Ascending aorta (tissue), 2 donors: ENCODE results near the gene EDARADD. TPM values are rescaled to one million over a fixed set of nuclear protein-coding genes. Genes with fewer than 3 reads are reported as not detected.
"Not testable (repeated sequence)": the region's sequence is repeated elsewhere in the genome, so short reads cannot be mapped to it uniquely, and the experiment has no call there.

Experiments
- DNase-seq, 2 donors: peaks; one replicate each; pipeline ENCODE4 v3.0.0-alpha.2; 2019; ENCODE audit warnings: low spot score in 2 of 2
- H3K27ac ChIP-seq, 2 donors: fragments of 200-600 bp; sonication (generic); one replicate each; pipeline ENCODE4 v1.5.1; 2016 to 2017; ENCODE audit warnings: mild to moderate bottlenecking in 1 of 2
- H3K27me3 ChIP-seq: fragments of 200-600 bp; sonication (generic); one replicate; pipeline ENCODE4 v1.5.1; 2017
- H3K36me3 ChIP-seq, 2 donors: fragments of 200-600 bp; sonication (generic); one replicate each; pipeline ENCODE4 v1.5.1; 2016
- H3K4me1 ChIP-seq, 2 donors: fragments of 200-600 bp; sonication (generic); one replicate each; pipeline ENCODE4 v1.5.1; 2016 to 2017; ENCODE audit warnings: mild to moderate bottlenecking in 1 of 2
- H3K4me3 ChIP-seq, 2 donors: fragments of 200-600 bp; sonication (generic); one replicate each; pipeline ENCODE4 v1.5.1; 2016 to 2017; ENCODE audit warnings: mild to moderate bottlenecking in 1 of 2
- H3K9me3 ChIP-seq, 2 donors: fragments of 200-600 bp; sonication (generic); one replicate each; pipeline ENCODE4 v1.5.1; 2016
- intact Hi-C: fragments of 100-400 bp; cut with DNase I; formaldehyde crosslinking; loops from one replicate; pipeline ENCODE4 v1.15.1; 2023
- total RNA-seq: library from RNA; depleted of rRNA; stranded (reverse); fragments of >200 nt; gene quantifications from one replicate; pipeline ENCODE4 v1.1.0, GENCODE V29; 2016
- TF ChIP-seq, protein P1 (sequence below), 3 experiments: fragments of 200-600 bp in 2 of 3; fragments of 450-650 bp in 1 of 3; sonication (generic) in 2 of 3; IDR thresholded peaks; one replicate each; pipeline ENCODE4 v1.5.1; 2016 to 2019; ENCODE audit warnings: antibody characterized with exemption in 3 of 3, mild to moderate bottlenecking in 1 of 3, moderate library complexity in 1 of 3

Gene EDARADD
- total RNA-seq, 1 donor from 2014 or later, result not detected

DNA sequence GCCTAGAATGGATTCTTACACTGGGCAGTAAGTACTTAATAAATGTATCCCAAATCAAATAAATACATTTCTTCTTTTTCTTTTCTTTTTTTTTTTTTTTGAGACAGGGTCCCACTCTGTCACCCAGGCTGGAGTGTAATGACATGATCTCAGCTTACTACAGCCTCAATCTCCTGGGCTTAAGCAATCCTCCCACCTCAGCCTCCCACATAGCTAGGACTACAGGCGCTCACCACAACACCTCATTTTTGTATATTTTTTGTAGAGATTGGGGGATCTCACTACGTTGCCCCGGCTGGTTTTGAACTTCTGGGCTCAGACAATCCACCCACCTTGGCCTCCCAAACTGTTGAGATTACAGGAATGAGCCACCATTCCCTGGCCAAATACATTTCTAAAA is 66.0 kb downstream of the EDARADD start:
- H3K27ac ChIP-seq, result no peak overlapping the region
- no peaks in the 10 kb centered on the region for H3K36me3 ChIP-seq
- intact Hi-C loops, result no loop called here
- TF ChIP-seq, protein P1, sequence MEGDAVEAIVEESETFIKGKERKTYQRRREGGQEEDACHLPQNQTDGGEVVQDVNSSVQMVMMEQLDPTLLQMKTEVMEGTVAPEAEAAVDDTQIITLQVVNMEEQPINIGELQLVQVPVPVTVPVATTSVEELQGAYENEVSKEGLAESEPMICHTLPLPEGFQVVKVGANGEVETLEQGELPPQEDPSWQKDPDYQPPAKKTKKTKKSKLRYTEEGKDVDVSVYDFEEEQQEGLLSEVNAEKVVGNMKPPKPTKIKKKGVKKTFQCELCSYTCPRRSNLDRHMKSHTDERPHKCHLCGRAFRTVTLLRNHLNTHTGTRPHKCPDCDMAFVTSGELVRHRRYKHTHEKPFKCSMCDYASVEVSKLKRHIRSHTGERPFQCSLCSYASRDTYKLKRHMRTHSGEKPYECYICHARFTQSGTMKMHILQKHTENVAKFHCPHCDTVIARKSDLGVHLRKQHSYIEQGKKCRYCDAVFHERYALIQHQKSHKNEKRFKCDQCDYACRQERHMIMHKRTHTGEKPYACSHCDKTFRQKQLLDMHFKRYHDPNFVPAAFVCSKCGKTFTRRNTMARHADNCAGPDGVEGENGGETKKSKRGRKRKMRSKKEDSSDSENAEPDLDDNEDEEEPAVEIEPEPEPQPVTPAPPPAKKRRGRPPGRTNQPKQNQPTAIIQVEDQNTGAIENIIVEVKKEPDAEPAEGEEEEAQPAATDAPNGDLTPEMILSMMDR (IDR thresholded peaks at IDR 0.05), result no peak
- no peak for DNase-seq
- no peak overlapping the region for H3K4me3 ChIP-seq
- H3K4me1 ChIP-seq, result no peaks in the 10 kb centered on the region
- H3K27me3 ChIP-seq, result no peaks in the 10 kb centered on the region
- H3K9me3 ChIP-seq, result no peaks in the 10 kb centered on the region

DNA sequence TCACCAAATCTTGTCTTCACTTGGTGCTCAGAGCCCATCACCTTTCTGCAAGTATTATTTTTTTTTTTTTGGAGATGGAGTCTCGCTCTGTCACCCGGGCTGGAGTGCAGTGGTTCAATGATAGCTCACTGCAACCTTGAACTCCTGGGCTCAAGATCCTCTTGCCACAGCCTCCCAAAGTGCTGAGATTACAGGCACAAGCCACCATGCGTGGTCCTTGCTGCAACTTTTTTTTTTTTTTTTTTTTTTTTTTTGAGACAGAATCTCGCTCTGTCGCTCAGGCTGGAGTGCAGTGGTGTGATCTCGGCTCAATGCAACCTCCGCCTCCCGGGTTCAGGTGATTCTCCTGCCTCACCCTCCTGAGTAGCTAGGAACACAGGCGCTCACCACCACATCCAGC is 70.1 kb downstream of the EDARADD start:
- H3K27ac ChIP-seq, H3K27me3 ChIP-seq, H3K9me3 ChIP-seq, H3K4me3 ChIP-seq, H3K36me3 ChIP-seq, DNase-seq, H3K4me1 ChIP-seq, intact Hi-C loops: not testable (repeated sequence)

DNA sequence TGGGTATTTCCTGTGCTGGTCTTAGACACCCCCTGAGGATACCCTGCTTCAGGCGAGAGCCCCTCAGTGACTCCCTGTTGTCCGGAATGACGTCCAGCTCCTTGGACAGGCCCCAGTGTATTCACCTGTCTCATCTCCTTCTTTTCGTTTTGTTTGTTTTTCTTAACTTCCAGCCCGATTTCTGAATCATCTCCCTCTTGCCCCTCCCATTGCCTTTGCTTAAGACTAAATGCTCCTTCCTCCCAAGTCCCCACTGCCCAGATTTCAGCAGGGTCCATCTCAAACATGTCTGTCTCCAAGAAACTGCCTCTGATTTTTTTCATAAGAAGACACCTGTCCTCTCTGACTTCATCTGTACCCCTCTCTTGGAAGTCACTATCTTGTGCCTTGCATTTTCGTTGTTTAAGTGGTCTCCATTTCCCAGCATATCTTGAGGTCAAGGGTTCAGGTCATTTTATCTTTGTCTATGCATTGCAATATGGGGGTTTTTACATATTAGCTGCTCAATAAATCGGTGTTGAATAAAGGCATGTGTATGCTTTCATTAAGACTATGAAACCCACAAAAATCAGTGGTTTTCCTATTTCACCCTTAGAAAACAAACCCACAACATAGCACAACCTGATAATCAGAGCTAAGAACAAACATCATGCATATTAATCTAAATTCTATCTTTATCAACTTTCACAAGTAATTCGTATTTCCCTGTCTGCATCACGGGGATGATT is 71.3 kb downstream of the EDARADD start:
- Histone ChIP-seq H3K36me3 (no peaks in the 10 kb centered on the region), H3K9me3 (no peaks in the 10 kb centered on the region), H3K4me3 (no peak overlapping the region), H3K27ac (no peak overlapping the region), H3K27me3 (no peaks in the 10 kb centered on the region), H3K4me1 (no peaks in the 10 kb centered on the region)
- TF ChIP-seq, protein P1 (IDR thresholded peaks at IDR 0.05), result no peak
- no peak for DNase-seq
- intact Hi-C loops, result no loop called here

DNA sequence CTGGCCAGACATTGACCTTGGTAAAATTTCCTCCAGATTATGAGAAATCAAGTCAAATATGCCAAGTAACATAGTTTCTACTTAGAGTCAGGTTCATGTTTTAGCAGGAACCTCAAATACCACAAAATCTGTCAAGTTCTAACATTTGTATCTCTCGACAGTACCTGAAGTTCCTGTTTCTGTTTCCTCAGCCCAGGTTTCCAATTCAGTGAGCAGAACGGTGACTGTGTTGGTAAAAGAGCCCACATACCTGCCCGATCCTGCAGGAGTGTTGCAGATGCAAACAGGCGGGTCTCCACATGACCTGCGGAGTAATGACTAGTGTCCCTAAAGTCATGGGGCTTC is 71.8 kb downstream of the EDARADD start:
- TF ChIP-seq, protein P1 (IDR thresholded peaks at IDR 0.05), result no peak
- intact Hi-C loops, result no loop called here
- no peaks in the 10 kb centered on the region for H3K27me3 ChIP-seq
- no peaks in the 10 kb centered on the region for H3K4me1 ChIP-seq
- no peak overlapping the region for H3K27ac ChIP-seq
- H3K4me3 ChIP-seq, result no peak overlapping the region
- H3K9me3 ChIP-seq, result no peaks in the 10 kb centered on the region
- no peak for DNase-seq
- H3K36me3 ChIP-seq, result no peaks in the 10 kb centered on the region

DNA sequence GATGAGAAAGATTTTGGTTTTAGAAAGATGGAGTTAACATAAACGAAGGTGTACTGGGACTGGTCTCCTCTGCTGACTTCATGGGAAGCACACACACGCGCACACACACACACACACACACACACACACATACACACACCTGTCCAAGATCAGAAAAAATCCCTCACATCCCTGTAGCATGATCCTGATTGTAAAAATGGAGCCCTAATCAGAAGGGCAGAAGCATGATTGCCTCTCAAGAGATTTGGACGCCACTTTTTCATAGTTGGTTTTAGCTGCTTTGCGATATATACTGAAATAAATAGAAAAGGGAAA is 73.2 kb downstream of the EDARADD start:
- Histone ChIP-seq H3K4me1 (no peaks in the 10 kb centered on the region), H3K4me3 (no peak overlapping the region), H3K9me3 (no peaks in the 10 kb centered on the region), H3K27ac (no peak overlapping the region), H3K27me3 (no peaks in the 10 kb centered on the region), H3K36me3 (no peaks in the 10 kb centered on the region)
- no peak for DNase-seq
- TF ChIP-seq, protein P1 (IDR thresholded peaks at IDR 0.05), result no peak
- intact Hi-C loops, result no loop called here

DNA sequence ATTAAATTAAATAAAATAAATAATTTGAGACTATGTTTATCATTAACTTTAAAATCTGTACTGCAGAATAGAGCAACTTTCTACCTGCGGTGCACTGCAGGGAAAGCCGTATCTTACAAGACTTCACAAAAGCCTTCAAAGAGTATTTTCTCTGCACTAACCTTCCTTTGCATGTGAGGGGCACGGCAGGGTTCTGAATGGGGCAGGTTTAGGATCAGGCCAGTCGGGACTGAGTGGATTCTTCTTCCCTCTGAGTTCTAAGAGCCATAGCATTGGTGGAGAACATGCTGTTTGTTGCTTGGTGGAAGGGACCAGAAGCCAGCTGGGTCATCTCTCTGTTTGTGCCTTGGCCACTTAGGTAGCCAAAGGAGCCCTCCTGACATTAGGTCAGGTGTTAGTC is 74.5 kb downstream of the EDARADD start:
- no peak for DNase-seq
- Histone ChIP-seq H3K36me3 (no peaks in the 10 kb centered on the region), H3K27me3 (no peaks in the 10 kb centered on the region), H3K27ac (no peak overlapping the region), H3K9me3 (no peaks in the 10 kb centered on the region), H3K4me1 (no peaks in the 10 kb centered on the region), H3K4me3 (no peak overlapping the region)
- intact Hi-C loops, result no loop called here
- TF ChIP-seq, protein P1 (IDR thresholded peaks at IDR 0.05), result no peak
